K562 (cell line): ENCODE results near the gene OR1E1.

ENCODE experiments used
- BRCA1 ChIP-seq, 2 experiments: fragments of 450-650 bp in 1 of 2; sonication (generic) in 1 of 2; formaldehyde crosslinking in 1 of 2; IDR thresholded peaks; 2 replicates each; pipeline versions ENCODE4 v1.5.0 to v1.6.1; 2017 to 2020; ENCODE audit warnings: mild to moderate bottlenecking in 1 of 2, missing genetic modification reagents in 1 of 2
- DPF2 ChIP-seq: fragments of 450-650 bp; IDR thresholded peaks from 2 replicates; pipeline ENCODE4 v1.6.1; 2016
- EZH2 ChIP-seq: IDR thresholded peaks from 2 replicates; pipeline ENCODE4 v1.6.1; 2012; ENCODE audit warnings: low read depth, mild to moderate bottlenecking, inconsistent platforms, low read length, borderline replicate concordance
- MLLT1 ChIP-seq, 2 experiments: fragments of 450-650 bp; IDR thresholded peaks; 2 replicates each; pipeline ENCODE4 v1.6.1; 2016
- NFATC3 ChIP-seq: fragments of 450-650 bp; IDR thresholded peaks from 2 replicates; pipeline ENCODE4 v1.6.1; 2017; ENCODE audit warnings: mild to moderate bottlenecking
- NONO ChIP-seq, 2 experiments: fragments of 200-400 bp in 1 of 2; fragments of 450-650 bp in 1 of 2; formaldehyde crosslinking in 1 of 2; IDR thresholded peaks; 2 replicates each; pipeline ENCODE4 v1.6.1; 2017; ENCODE audit warnings: low read depth in 2 of 2, mild to moderate bottlenecking in 2 of 2, moderate library complexity in 2 of 2, low read length in 1 of 2
- PCBP2 ChIP-seq: fragments of 200-400 bp; formaldehyde crosslinking; IDR thresholded peaks from 2 replicates; pipeline ENCODE4 v1.6.1; 2018; ENCODE audit warnings: low read length, low read depth, mild to moderate bottlenecking, moderate library complexity; ENCODE audit not compliant: poor library complexity, severe bottlenecking
- POLR2AphosphoS5 ChIP-seq: IDR thresholded peaks from 2 replicates; pipeline ENCODE4 v1.6.1; 2011; ENCODE audit warnings: mild to moderate bottlenecking, low read depth, low read length, moderate library complexity; ENCODE audit not compliant: control insufficient read depth, insufficient read depth
- RCOR1 ChIP-seq, 2 experiments: IDR thresholded peaks; 2 replicates each; pipeline ENCODE4 v1.6.1; 2012; ENCODE audit warnings: low read depth in 2 of 2, low read length in 2 of 2, borderline replicate concordance in 1 of 2, improper control_type of control experiment in 1 of 2
- RFX5 ChIP-seq: IDR thresholded peaks from 2 replicates; pipeline ENCODE4 v1.6.1; 2011; ENCODE audit warnings: low read depth, mild to moderate bottlenecking, improper control_type of control experiment, low read length
- RHOXF2B ChIP-seq: fragments of 250-450 bp; sonication (Bioruptor Pico); conservative IDR thresholded peaks from 2 replicates; pipeline ENCODE4 v1.5.1; 2021
- ZNF140 ChIP-seq: fragments of 250-450 bp; sonication (Bioruptor Pico); IDR thresholded peaks from 2 replicates; pipeline ENCODE4 v1.8.0; 2021; ENCODE audit warnings: moderate library complexity, mild to moderate bottlenecking, inconsistent platforms
- ZNF707 ChIP-seq: fragments of 250-450 bp; sonication (Bioruptor Pico); conservative IDR thresholded peaks from 2 replicates; pipeline ENCODE4 v1.8.0; 2022; ENCODE audit warnings: inconsistent platforms, mild to moderate bottlenecking, moderate library complexity
- TF ChIP-seq, protein P1 (sequence below): fragments of 250-450 bp; sonication (Bioruptor Pico); IDR thresholded peaks from 2 replicates; pipeline ENCODE4 v1.5.0; 2021

DNA sequence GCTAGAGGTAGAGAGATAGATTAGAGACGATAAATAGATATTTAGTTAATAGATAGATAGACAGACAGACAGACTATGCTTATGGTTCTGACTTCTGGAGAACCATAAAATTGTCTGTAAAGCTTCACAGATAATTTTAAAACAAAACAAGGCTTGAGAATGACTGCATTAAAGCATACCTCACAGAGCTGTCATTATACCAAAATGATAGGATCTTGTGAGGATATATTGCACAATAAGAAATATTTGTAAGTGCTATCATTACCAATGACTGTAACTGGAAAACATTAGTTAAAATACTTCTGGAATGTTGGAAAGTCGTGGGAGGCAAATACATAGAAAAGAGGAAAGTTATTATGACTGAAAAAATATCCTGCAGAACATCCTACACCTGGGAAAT is 3.6 kb upstream of the OR1E1 start:
- no peak for TF ChIP-seq DPF2
- TF ChIP-seq MLLT1 (IDR thresholded peaks at IDR 0.05), result no peak
- TF ChIP-seq ZNF707 (CRISPR knock-in tag), result no peak
- no peak for TF ChIP-seq BRCA1 (IDR thresholded peaks at IDR 0.05)
- TF ChIP-seq BRCA1 (CRISPR knock-in tag; IDR thresholded peaks at IDR 0.05), result no peak
- no peak for TF ChIP-seq RFX5
- TF ChIP-seq, protein P1, sequence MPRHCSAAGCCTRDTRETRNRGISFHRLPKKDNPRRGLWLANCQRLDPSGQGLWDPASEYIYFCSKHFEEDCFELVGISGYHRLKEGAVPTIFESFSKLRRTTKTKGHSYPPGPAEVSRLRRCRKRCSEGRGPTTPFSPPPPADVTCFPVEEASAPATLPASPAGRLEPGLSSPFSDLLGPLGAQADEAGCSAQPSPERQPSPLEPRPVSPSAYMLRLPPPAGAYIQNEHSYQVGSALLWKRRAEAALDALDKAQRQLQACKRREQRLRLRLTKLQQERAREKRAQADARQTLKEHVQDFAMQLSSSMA (CRISPR knock-in tag), result no peak
- TF ChIP-seq ZNF140 (CRISPR knock-in tag), result no peak
- no peak for TF ChIP-seq PCBP2
- no peak for TF ChIP-seq NONO (IDR thresholded peaks at IDR 0.05; ENCODE audit: low read depth in 2 of 2, low read length in 1 of 2)
- no peak for TF ChIP-seq NFATC3
- TF ChIP-seq RHOXF2B, result no peak
- TF ChIP-seq POLR2AphosphoS5, result no peak
- no peak for TF ChIP-seq EZH2
- TF ChIP-seq RCOR1 (IDR thresholded peaks at IDR 0.05; ENCODE audit: borderline replicate concordance in 1 of 2, low read depth in 2 of 2, low read length in 2 of 2), result no peak
